HepG2 (cell line): ENCODE results near the gene ZNF621.

Experiments used
- SUZ12 ChIP-seq: fragments of 150-350 bp; IDR thresholded peaks from 2 replicates; pipeline ENCODE4 v1.6.1; 2014; ENCODE audit warnings: low read depth, low read length
- ZNF20 ChIP-seq: sonication (generic); formaldehyde crosslinking; IDR thresholded peaks from 2 replicates; pipeline ENCODE4 v1.4.0; 2020; ENCODE audit warnings: mild to moderate bottlenecking, moderate library complexity, missing genetic modification reagents

- TF ChIP-seq ZNF20 (CRISPR knock-in tag): no peak
- TF ChIP-seq SUZ12: no peak
Observed at GRCh38 chr3:40574050-40574449, 49.3 kb downstream of the ZNF621 start.
